Adrenal gland (tissue), 5 donors: ENCODE results near the gene CELSR3.

Source experiments
- POLR2A ChIP-seq, 2 donors: fragments of 450-650 bp; IDR thresholded peaks; one replicate each; pipeline ENCODE4 v1.6.1; 2017; ENCODE audit warnings: antibody characterized with exemption in 2 of 2, mild to moderate bottlenecking in 2 of 2, moderate library complexity in 1 of 2
- TF ChIP-seq, protein P1 (sequence below), 6 experiments: fragments of 450-650 bp in 4 of 6; fragments of 200-600 bp in 2 of 6; sonication (generic) in 1 of 6; IDR thresholded peaks; 1 replicate in 5 of 6; 2 replicates in 1 of 6; pipeline versions ENCODE4 v1.5.1 to v1.8.0; 2016 to 2021; ENCODE audit warnings: antibody characterized with exemption in 6 of 6, mild to moderate bottlenecking in 2 of 6, moderate library complexity in 1 of 6
- donor health status: DM: no; HTN: no; CAD: no.

DNA sequence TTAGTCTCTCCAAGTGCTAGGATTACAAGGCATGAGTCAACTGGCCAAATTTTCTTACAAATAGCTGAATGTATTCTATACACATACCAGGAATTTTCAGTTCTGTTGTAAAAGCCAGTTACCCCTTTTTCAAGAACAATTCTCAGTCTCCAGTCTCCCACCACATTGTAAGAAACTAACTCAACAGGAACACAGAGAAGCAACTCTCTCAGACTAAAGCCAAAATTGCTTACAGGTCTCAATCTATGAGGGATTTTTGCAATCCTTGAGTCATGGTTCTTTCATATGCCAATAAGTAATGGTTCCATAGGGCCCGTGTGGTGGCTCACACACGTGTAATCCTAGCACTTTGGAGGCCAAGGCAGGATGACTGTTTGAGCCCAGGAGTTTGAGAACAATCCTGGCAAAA, 45.8 kb upstream of the CELSR3 start:
- no peak for TF ChIP-seq POLR2A (IDR thresholded peaks at IDR 0.05)
- TF ChIP-seq, protein P1, sequence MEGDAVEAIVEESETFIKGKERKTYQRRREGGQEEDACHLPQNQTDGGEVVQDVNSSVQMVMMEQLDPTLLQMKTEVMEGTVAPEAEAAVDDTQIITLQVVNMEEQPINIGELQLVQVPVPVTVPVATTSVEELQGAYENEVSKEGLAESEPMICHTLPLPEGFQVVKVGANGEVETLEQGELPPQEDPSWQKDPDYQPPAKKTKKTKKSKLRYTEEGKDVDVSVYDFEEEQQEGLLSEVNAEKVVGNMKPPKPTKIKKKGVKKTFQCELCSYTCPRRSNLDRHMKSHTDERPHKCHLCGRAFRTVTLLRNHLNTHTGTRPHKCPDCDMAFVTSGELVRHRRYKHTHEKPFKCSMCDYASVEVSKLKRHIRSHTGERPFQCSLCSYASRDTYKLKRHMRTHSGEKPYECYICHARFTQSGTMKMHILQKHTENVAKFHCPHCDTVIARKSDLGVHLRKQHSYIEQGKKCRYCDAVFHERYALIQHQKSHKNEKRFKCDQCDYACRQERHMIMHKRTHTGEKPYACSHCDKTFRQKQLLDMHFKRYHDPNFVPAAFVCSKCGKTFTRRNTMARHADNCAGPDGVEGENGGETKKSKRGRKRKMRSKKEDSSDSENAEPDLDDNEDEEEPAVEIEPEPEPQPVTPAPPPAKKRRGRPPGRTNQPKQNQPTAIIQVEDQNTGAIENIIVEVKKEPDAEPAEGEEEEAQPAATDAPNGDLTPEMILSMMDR (IDR thresholded peaks at IDR 0.05): no peak
